ENCODE results near the gene NGLY1.

NGLY1 gene

DNA sequence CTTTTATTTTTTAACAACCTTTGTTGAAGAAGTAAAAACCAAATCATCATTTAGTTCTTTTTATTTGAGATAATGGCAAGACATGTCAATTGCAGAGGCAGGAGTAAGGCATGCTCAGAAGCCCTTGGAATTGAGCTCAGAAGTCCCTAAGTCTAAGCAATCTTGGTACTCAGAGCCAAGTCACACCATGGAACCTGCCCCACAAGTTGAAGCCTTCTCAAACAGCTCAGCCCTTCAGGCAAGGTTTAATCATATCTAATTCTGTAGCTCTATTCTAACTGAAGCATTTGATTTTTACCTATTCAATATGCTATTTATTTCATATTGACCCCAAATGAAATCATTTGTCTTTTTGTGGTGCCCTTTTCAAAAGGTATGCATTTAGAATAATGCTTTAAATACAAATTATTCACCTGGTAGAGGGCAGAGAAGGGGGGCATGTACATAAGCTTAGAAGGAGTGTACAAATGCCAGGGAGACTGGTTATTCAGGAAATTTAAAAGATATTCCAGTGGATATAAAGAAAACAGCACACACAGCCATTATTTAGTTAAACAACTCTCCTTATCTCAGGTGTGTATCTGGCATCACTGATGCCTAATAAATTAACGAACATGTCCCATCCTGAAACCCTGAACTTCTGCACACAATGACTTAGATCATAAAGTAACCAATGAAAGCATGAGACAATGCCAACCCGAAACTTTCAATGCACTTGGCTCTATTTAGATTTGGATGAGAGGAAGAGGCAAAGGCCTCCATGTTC lies 92.3 kb downstream of the NGLY1 start:
- Histone ChIP-seq H3K27me3 (ENCODE audit: insufficient read depth, poor library complexity, severe bottlenecking) (no peaks in the 10 kb centered on the region), H3K4me1 (ENCODE audit: insufficient read depth, poor library complexity, severe bottlenecking) (no peaks in the 10 kb centered on the region), H3K36me3 (ENCODE audit: low read depth) (no peaks in the 10 kb centered on the region), H3K27ac (ENCODE audit: poor library complexity, severe bottlenecking) (no peak overlapping the region), H3K9me3 (ENCODE audit: severe bottlenecking) (no peaks in the 10 kb centered on the region), H3K4me3 (ENCODE audit: severe bottlenecking) (no peak overlapping the region)
- DNase-seq (ENCODE audit: low spot score) = no peak
- no peak for ATAC-seq (ENCODE audit: low read depth)
- TF ChIP-seq, protein P1, sequence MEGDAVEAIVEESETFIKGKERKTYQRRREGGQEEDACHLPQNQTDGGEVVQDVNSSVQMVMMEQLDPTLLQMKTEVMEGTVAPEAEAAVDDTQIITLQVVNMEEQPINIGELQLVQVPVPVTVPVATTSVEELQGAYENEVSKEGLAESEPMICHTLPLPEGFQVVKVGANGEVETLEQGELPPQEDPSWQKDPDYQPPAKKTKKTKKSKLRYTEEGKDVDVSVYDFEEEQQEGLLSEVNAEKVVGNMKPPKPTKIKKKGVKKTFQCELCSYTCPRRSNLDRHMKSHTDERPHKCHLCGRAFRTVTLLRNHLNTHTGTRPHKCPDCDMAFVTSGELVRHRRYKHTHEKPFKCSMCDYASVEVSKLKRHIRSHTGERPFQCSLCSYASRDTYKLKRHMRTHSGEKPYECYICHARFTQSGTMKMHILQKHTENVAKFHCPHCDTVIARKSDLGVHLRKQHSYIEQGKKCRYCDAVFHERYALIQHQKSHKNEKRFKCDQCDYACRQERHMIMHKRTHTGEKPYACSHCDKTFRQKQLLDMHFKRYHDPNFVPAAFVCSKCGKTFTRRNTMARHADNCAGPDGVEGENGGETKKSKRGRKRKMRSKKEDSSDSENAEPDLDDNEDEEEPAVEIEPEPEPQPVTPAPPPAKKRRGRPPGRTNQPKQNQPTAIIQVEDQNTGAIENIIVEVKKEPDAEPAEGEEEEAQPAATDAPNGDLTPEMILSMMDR (IDR thresholded peaks at IDR 0.05; ENCODE audit: poor library complexity, severe bottlenecking) = no peak

DNA sequence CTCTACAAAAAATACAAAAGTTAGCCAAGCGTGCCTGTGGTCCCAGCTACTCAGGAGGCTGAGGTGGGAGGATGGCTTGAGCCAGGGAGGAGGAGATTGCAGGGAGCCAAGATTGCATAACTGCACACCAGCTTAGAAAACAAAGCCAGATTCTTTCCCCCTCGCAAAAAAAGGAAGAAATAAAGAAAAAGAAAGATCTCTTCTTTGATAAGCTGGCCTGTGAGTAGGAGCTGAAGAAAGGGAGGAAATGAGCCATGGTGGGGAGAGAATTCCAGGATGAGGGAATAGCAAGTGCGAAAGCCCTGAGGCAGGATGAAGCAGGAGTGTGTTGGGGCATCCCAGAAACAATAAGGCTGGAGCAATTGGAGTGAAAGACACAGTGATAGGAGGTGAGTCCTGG lies 94.0 kb downstream of the NGLY1 start:
- ATAC-seq (ENCODE audit: low read depth) (no peak), DNase-seq (ENCODE audit: low spot score) (no peak)
- TF ChIP-seq, protein P1 (IDR thresholded peaks at IDR 0.05; ENCODE audit: poor library complexity, severe bottlenecking) = no peak
- Histone ChIP-seq H3K36me3 (ENCODE audit: low read depth) (no peaks in the 10 kb centered on the region), H3K4me1 (ENCODE audit: insufficient read depth, poor library complexity, severe bottlenecking) (no peaks in the 10 kb centered on the region), H3K27ac (ENCODE audit: poor library complexity, severe bottlenecking) (no peak overlapping the region), H3K9me3 (ENCODE audit: severe bottlenecking) (no peaks in the 10 kb centered on the region), H3K4me3 (ENCODE audit: severe bottlenecking) (no peak overlapping the region), H3K27me3 (ENCODE audit: insufficient read depth, poor library complexity, severe bottlenecking) (no peaks in the 10 kb centered on the region)

DNA sequence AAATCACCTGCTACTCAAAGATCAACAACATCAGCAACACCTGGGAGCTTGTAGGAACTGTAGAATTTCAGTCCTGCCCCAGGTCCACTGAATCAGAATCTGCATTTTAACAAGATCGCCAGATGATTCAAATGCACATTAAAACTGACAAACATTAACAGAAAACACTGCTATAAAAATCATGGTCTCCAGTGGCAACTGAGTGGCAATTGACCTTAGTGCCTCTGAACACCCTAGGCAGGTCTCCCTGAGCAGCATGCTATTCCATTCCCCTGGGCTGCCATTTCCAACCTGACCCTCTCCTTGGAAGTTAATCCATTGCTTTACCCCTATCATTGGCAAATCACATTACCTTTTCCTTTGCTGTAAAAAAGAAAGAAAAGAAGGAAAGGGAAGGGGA lies 95.5 kb downstream of the NGLY1 start:
- no peak for ATAC-seq (ENCODE audit: low read depth)

DNA sequence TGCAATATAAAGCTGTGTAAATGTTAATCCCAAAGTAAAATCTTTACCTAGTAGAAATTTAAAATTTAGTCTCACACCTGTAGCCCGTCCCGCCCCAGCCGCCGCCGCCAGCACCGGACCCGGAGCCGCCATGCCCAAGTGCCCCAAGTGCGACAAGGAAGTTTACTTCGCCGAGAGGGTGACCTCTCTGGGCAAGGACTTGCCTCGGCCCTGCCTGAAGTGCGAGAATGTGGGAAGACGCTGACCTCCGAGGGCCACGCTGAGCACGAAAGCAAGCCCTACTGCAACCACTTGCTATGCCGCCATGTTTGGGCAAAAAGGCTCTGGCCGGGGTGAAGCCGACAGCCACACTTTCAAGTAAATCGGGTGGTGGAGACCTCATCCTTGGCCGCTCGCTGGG lies 96.5 kb downstream of the NGLY1 start:
- H3K9me3 ChIP-seq (ENCODE audit: severe bottlenecking) = no peaks in the 10 kb centered on the region
- H3K4me1 ChIP-seq (ENCODE audit: insufficient read depth, poor library complexity, severe bottlenecking) = no peaks in the 10 kb centered on the region
- ATAC-seq (ENCODE audit: low read depth) (no peak), DNase-seq (ENCODE audit: low spot score) (no peak)
- no peak overlapping the region for H3K27ac ChIP-seq (ENCODE audit: poor library complexity, severe bottlenecking)
- no peaks in the 10 kb centered on the region for H3K27me3 ChIP-seq (ENCODE audit: insufficient read depth, poor library complexity, severe bottlenecking)
- H3K4me3 ChIP-seq (ENCODE audit: severe bottlenecking) = no peak overlapping the region
- TF ChIP-seq, protein P1 (IDR thresholded peaks at IDR 0.05; ENCODE audit: poor library complexity, severe bottlenecking) = no peak
- H3K36me3 ChIP-seq (ENCODE audit: low read depth) = no peaks in the 10 kb centered on the region

More for the DNA sequence above, 95.5 kb downstream of the NGLY1 start:
- Histone ChIP-seq H3K4me1 (ENCODE audit: insufficient read depth, poor library complexity, severe bottlenecking) (no peaks in the 10 kb centered on the region), H3K36me3 (ENCODE audit: low read depth) (no peaks in the 10 kb centered on the region), H3K9me3 (ENCODE audit: severe bottlenecking) (no peaks in the 10 kb centered on the region), H3K27me3 (ENCODE audit: insufficient read depth, poor library complexity, severe bottlenecking) (no peaks in the 10 kb centered on the region), H3K27ac (ENCODE audit: poor library complexity, severe bottlenecking) (no peak overlapping the region), H3K4me3 (ENCODE audit: severe bottlenecking) (no peak overlapping the region)
- DNase-seq (ENCODE audit: low spot score) = no peak
- TF ChIP-seq, protein P1 (IDR thresholded peaks at IDR 0.05; ENCODE audit: poor library complexity, severe bottlenecking) = no peak

DNA sequence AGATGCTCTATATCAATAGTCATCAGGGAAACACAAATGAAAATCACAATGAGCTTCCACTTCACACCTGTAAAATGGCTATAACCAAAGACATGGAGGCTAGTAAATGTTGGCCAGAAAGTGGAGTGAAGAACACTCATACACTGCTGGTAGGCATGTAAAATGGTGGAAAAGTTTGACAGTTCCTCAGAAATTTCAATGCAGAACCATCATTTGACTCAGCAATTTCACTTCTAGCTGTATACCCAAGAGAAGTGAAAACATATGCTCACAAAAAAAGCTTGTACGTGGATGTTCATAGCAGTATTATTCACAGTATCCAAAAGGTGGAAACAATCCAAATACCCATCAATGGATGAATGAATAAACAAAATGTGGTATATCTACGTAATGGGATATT lies 99.4 kb downstream of the NGLY1 start:
- H3K4me1 ChIP-seq (ENCODE audit: insufficient read depth, poor library complexity, severe bottlenecking) = no peaks in the 10 kb centered on the region
- DNase-seq (ENCODE audit: low spot score) (no peak), ATAC-seq (ENCODE audit: low read depth) (no peak)
- no peak overlapping the region for H3K27ac ChIP-seq (ENCODE audit: poor library complexity, severe bottlenecking)
- H3K36me3 ChIP-seq (ENCODE audit: low read depth) = no peaks in the 10 kb centered on the region
- no peaks in the 10 kb centered on the region for H3K9me3 ChIP-seq (ENCODE audit: severe bottlenecking)
- H3K27me3 ChIP-seq (ENCODE audit: insufficient read depth, poor library complexity, severe bottlenecking) = no peaks in the 10 kb centered on the region
- TF ChIP-seq, protein P1 (IDR thresholded peaks at IDR 0.05; ENCODE audit: poor library complexity, severe bottlenecking) = no peak
- no peak overlapping the region for H3K4me3 ChIP-seq (ENCODE audit: severe bottlenecking)
